HepG2 (cell line): ENCODE measurements around the gene CYP27B1. TPM values are rescaled to one million over a fixed set of nuclear protein-coding genes. Genes with fewer than 3 reads are reported as not detected.

Experiments
- CBFB ChIP-seq: sonication (generic); formaldehyde crosslinking; IDR thresholded peaks from 2 replicates; pipeline ENCODE4 v1.4.0; 2020; ENCODE audit warnings: missing genetic modification reagents
- FIP1L1 ChIP-seq: fragments of 200-400 bp; formaldehyde crosslinking; IDR thresholded peaks from 2 replicates; pipeline ENCODE4 v1.6.1; 2018; ENCODE audit warnings: low read depth, mild to moderate bottlenecking, low read length, moderate library complexity, borderline replicate concordance; ENCODE audit not compliant: insufficient read depth
- GLI4 ChIP-seq: sonication (generic); formaldehyde crosslinking; IDR thresholded peaks from 2 replicates; pipeline ENCODE4 v1.5.1; 2020; ENCODE audit warnings: missing genetic modification reagents, mild to moderate bottlenecking, moderate library complexity, borderline replicate concordance
- KAT2B ChIP-seq: fragments of 150-350 bp; IDR thresholded peaks from 2 replicates; pipeline ENCODE4 v1.6.1; 2014; ENCODE audit warnings: low read depth, low read length, borderline replicate concordance
- MAF1 ChIP-seq: sonication (generic); formaldehyde crosslinking; IDR thresholded peaks from 2 replicates; pipeline ENCODE4 v1.5.0; 2020; ENCODE audit warnings: missing genetic modification reagents, borderline replicate concordance
- MBD4 ChIP-seq: IDR thresholded peaks from 2 replicates; pipeline ENCODE4 v1.6.1; 2012; ENCODE audit warnings: low read length, inconsistent platforms, borderline replicate concordance
- MTA1 ChIP-seq: sonication (generic); formaldehyde crosslinking; IDR thresholded peaks from 2 replicates; pipeline ENCODE4 v1.4.0; 2020; ENCODE audit warnings: missing genetic modification reagents, mild to moderate bottlenecking, borderline replicate concordance
- NR3C1 ChIP-seq: sonication (generic); formaldehyde crosslinking; IDR thresholded peaks from 2 replicates; pipeline ENCODE4 v1.4.0; 2020; ENCODE audit warnings: missing genetic modification reagents
- PHF5A ChIP-seq: IDR thresholded peaks from one replicate; pipeline ENCODE4 v1.6.1; 2018; ENCODE audit warnings: low read depth, missing genetic modification reagents; ENCODE audit not compliant: unreplicated experiment
- POLR2G ChIP-seq: fragments of 200-400 bp; formaldehyde crosslinking; IDR thresholded peaks from 2 replicates; pipeline ENCODE4 v1.6.1; 2018; ENCODE audit warnings: mild to moderate bottlenecking, low read depth, low read length, moderate library complexity
- RARG ChIP-seq: sonication (generic); formaldehyde crosslinking; IDR thresholded peaks from 2 replicates; pipeline ENCODE4 v1.4.0; 2020; ENCODE audit warnings: low read depth, mild to moderate bottlenecking, missing genetic modification reagents
- SRSF9 ChIP-seq: fragments of 200-400 bp; formaldehyde crosslinking; IDR thresholded peaks from 2 replicates; pipeline ENCODE4 v1.6.1; 2018; ENCODE audit warnings: borderline replicate concordance, mild to moderate bottlenecking, low read depth, low read length; ENCODE audit not compliant: insufficient read depth, poor library complexity, severe bottlenecking
- STAT5B ChIP-seq: sonication (generic); formaldehyde crosslinking; IDR thresholded peaks from 2 replicates; pipeline ENCODE4 v1.4.0; 2020; ENCODE audit warnings: missing genetic modification reagents
- XRCC5 ChIP-seq: fragments of 200-400 bp; formaldehyde crosslinking; optimal IDR thresholded peaks from 2 replicates; pipeline ENCODE3; 2017; ENCODE audit warnings: mild to moderate bottlenecking, low read length
- ZIK1 ChIP-seq: sonication (generic); formaldehyde crosslinking; IDR thresholded peaks from 2 replicates; pipeline ENCODE4 v1.5.0; 2020; ENCODE audit warnings: mild to moderate bottlenecking, low read depth, missing genetic modification reagents, borderline replicate concordance
- ZMYM4 ChIP-seq: sonication (generic); formaldehyde crosslinking; IDR thresholded peaks from 2 replicates; pipeline ENCODE4 v1.8.1; 2023; ENCODE audit warnings: mild to moderate bottlenecking, missing genetic modification reagents
- ZNF256 ChIP-seq: sonication (generic); formaldehyde crosslinking; conservative IDR thresholded peaks from 2 replicates; pipeline ENCODE4 v1.4.0; 2020; ENCODE audit warnings: missing genetic modification reagents
- ZNF264 ChIP-seq: sonication (generic); formaldehyde crosslinking; IDR thresholded peaks from 2 replicates; pipeline ENCODE4 v1.4.0; 2020; ENCODE audit warnings: missing genetic modification reagents
- ZNF296 ChIP-seq: sonication (generic); formaldehyde crosslinking; conservative IDR thresholded peaks from 2 replicates; pipeline ENCODE4 v1.5.0; 2020; ENCODE audit warnings: mild to moderate bottlenecking, missing genetic modification reagents
- ZNF3 ChIP-seq: IDR thresholded peaks from 2 replicates; pipeline ENCODE4 v1.7.0; 2017; ENCODE audit warnings: inconsistent platforms
- ZNF484 ChIP-seq: sonication (generic); formaldehyde crosslinking; IDR thresholded peaks from 2 replicates; pipeline ENCODE4 v1.5.1; 2020; ENCODE audit warnings: mild to moderate bottlenecking, low read depth, missing genetic modification reagents, borderline replicate concordance
- ZNF552 ChIP-seq: sonication (generic); formaldehyde crosslinking; IDR thresholded peaks from 2 replicates; pipeline ENCODE4 v1.9.0; 2022; ENCODE audit warnings: missing genetic modification reagents, mild to moderate bottlenecking, borderline replicate concordance
- ZNF614 ChIP-seq: IDR thresholded peaks from 2 replicates; pipeline ENCODE4 v1.6.1; 2018; ENCODE audit warnings: missing biosample characterization, missing genetic modification reagents, inconsistent platforms, borderline replicate concordance
- ZNF629 ChIP-seq: sonication (generic); formaldehyde crosslinking; conservative IDR thresholded peaks from 2 replicates; pipeline ENCODE4 v1.5.0; 2020; ENCODE audit warnings: missing genetic modification reagents
- ZNF644 ChIP-seq: IDR thresholded peaks from 2 replicates; pipeline ENCODE4 v1.6.1; 2016; ENCODE audit warnings: low read depth
- ZSCAN12 ChIP-seq: sonication (generic); formaldehyde crosslinking; IDR thresholded peaks from 2 replicates; pipeline ENCODE4 v1.9.0; 2021; ENCODE audit warnings: mild to moderate bottlenecking, missing genetic modification reagents
- polyA plus RNA-seq, 8 experiments: library from polyadenylated mRNA; depleted of rRNA in 3 of 8; stranded (reverse) in 7 of 8; unstranded in 1 of 8; fragments of >200 nt; fragmentation: Illumina TruSeq in 4 of 8; extraction: Trizol in 4 of 8; gene quantifications; 2 replicates each; pipeline versions ENCODE4 v1.2.1 to v1.2.3, GENCODE V29; 2011 to 2016; ENCODE audit warnings: low read depth in 4 of 8, missing spikeins in 1 of 8, mixed read lengths in 1 of 8; ENCODE audit not compliant: insufficient read depth in 1 of 8
- total RNA-seq, 5 experiments: library from RNA; depleted of rRNA; stranded (reverse); fragments of >200 nt; fragmentation: Illumina TruSeq; extraction: Trizol; gene quantifications; 2 replicates each; pipeline ENCODE4 v1.2.3, GENCODE V29; 2016; ENCODE audit warnings: low read depth in 1 of 5
- TF ChIP-seq, protein P1 (sequence below): sonication (generic); formaldehyde crosslinking; IDR thresholded peaks from 2 replicates; pipeline ENCODE4 v1.4.0; 2020; ENCODE audit warnings: missing genetic modification reagents
- TF ChIP-seq, protein P2 (sequence below): IDR thresholded peaks from 2 replicates; pipeline ENCODE4 v1.6.1; 2016; ENCODE audit warnings: mild to moderate bottlenecking
- TF ChIP-seq, protein P3 (sequence below): sonication (generic); formaldehyde crosslinking; IDR thresholded peaks from 2 replicates; pipeline ENCODE4 v1.4.0; 2020; ENCODE audit warnings: mild to moderate bottlenecking, missing genetic modification reagents

Gene CYP27B1
- total and polyA plus RNA-seq, 2 of the 13 experiments (the other 11 are each of a cell fraction or from before 2014, with no cell fraction given): 2.3 to 3.0 TPM

DNA sequence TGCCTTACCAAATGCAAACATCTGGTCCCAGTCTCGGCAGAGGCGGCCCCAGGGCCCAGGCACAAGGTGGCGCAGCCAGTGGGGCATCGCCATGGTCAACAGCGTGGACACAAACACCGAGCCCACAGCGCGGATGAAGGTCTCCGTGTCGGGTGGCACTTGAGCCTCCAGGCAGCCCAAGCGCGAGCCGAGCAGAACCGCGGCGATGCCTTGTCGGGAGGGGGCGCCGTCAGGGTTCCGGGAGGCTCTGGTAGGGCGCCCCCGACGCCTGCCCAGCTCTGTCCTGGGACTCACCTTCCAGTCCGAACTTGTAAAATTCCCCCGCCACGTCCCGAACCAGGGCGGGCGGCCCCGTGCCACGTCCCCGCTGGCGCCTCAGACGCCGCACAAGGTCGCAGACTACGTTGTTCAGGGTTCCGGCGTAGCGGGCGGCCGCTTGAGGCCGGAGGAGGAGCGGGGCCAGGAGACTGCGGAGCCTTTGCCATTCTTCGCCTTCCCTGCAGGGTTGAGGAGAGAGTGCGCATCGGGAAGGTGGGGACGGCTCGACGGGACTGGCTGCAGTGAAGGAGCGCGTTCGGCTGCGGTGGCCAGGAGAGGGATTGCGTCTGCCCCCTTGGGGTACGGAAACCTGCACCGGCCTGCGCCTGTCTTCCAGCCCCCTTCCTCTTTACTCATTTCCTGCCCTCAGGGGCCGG, 1.7 kb downstream of the CYP27B1 start (continued):
- TF ChIP-seq, protein P1, sequence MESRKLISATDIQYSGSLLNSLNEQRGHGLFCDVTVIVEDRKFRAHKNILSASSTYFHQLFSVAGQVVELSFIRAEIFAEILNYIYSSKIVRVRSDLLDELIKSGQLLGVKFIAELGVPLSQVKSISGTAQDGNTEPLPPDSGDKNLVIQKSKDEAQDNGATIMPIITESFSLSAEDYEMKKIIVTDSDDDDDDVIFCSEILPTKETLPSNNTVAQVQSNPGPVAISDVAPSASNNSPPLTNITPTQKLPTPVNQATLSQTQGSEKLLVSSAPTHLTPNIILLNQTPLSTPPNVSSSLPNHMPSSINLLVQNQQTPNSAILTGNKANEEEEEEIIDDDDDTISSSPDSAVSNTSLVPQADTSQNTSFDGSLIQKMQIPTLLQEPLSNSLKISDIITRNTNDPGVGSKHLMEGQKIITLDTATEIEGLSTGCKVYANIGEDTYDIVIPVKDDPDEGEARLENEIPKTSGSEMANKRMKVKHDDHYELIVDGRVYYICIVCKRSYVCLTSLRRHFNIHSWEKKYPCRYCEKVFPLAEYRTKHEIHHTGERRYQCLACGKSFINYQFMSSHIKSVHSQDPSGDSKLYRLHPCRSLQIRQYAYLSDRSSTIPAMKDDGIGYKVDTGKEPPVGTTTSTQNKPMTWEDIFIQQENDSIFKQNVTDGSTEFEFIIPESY: no peak
- TF ChIP-seq STAT5B (no peak), ZNF614 (CRISPR knock-in tag) (peak; percentile 42; the same call in 1 of the 2 replicates), NR3C1 (no peak), ZNF264 (CRISPR knock-in tag) (no peak), GLI4 (CRISPR knock-in tag) (no peak), ZNF296 (CRISPR knock-in tag) (no peak), KAT2B (no peak), ZNF644 (CRISPR knock-in tag) (no peak), ZIK1 (CRISPR knock-in tag) (no peak), ZNF484 (no peak), MBD4 (no peak), XRCC5 (no peak), CBFB (CRISPR knock-in tag) (no peak), ZSCAN12 (CRISPR knock-in tag) (0 out of 2 replicates have a peak, but pooled peaks have one; percentile 72), ZNF3 (CRISPR knock-in tag) (no peak), ZNF629 (no peak), ZNF552 (CRISPR knock-in tag) (0 out of 2 replicates have a peak, but pooled peaks have one; percentile 61), MTA1 (CRISPR knock-in tag) (peak; percentile 56; the same call in 1 of the 2 replicates), SRSF9 (no peak), PHF5A (CRISPR knock-in tag) (no peak), RARG (CRISPR knock-in tag) (no peak), ZNF256 (CRISPR knock-in tag) (no peak), POLR2G (peak; percentile 47; the same call in 1 of the 2 replicates), FIP1L1 (no peak), MAF1 (no peak), ZMYM4 (no peak)
- TF ChIP-seq, protein P2, sequence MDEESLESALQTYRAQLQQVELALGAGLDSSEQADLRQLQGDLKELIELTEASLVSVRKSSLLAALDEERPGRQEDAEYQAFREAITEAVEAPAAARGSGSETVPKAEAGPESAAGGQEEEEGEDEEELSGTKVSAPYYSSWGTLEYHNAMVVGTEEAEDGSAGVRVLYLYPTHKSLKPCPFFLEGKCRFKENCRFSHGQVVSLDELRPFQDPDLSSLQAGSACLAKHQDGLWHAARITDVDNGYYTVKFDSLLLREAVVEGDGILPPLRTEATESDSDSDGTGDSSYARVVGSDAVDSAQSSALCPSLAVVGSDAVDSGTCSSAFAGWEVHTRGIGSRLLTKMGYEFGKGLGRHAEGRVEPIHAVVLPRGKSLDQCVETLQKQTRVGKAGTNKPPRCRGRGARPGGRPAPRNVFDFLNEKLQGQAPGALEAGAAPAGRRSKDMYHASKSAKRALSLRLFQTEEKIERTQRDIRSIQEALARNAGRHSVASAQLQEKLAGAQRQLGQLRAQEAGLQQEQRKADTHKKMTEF (CRISPR knock-in tag): peak; percentile 33; the same call in 1 of the 2 replicates
- TF ChIP-seq, protein P3, sequence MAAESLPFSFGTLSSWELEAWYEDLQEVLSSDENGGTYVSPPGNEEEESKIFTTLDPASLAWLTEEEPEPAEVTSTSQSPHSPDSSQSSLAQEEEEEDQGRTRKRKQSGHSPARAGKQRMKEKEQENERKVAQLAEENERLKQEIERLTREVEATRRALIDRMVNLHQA (CRISPR knock-in tag): no peak
